Cardiac muscle cell (in vitro differentiated cells and primary cell): Measurements from ENCODE around the gene LSM2. TPM values are rescaled to one million over a fixed set of nuclear protein-coding genes. Genes with fewer than 3 reads are reported as not detected.

Experiments
- DNase-seq, 2 donors: peaks; one replicate each; pipeline versions ENCODE4 v3.0.0 to v3.0.0-alpha.2; 2010 to 2017; ENCODE audit warnings: low read depth in 1 of 2, low spot score in 1 of 2
- H3K27ac ChIP-seq: fragments of 200-600 bp; sonication (generic); 2 replicates; pipeline ENCODE4 v1.5.1; 2016
- H3K27me3 ChIP-seq: fragments of 200-600 bp; sonication (generic); 2 replicates; pipeline ENCODE4 v1.6.0; 2016; ENCODE audit warnings: control low read depth
- H3K36me3 ChIP-seq: fragments of 200-600 bp; sonication (generic); 2 replicates; pipeline ENCODE4 v1.5.1; 2016; ENCODE audit warnings: control low read depth
- H3K4me1 ChIP-seq: fragments of 200-600 bp; sonication (generic); 2 replicates; pipeline ENCODE4 v1.8.1; 2017; ENCODE audit warnings: low read depth, mild to moderate bottlenecking, mixed run types
- H3K4me3 ChIP-seq: fragments of 200-600 bp; sonication (generic); 2 replicates; pipeline ENCODE4 v1.5.1; 2016; ENCODE audit warnings: mild to moderate bottlenecking
- H3K9me3 ChIP-seq: fragments of 200-600 bp; sonication (generic); 2 replicates; pipeline ENCODE4 v1.5.1; 2017; ENCODE audit warnings: low read depth, mild to moderate bottlenecking, control low read depth
- CTCF ChIP-seq: IDR thresholded peaks from 2 replicates; pipeline ENCODE4 v1.5.1; 2012; ENCODE audit warnings: low read depth, mild to moderate bottlenecking, low read length
- polyA plus RNA-seq: library from polyadenylated mRNA; unstranded; fragments of >200 nt; fragmentation: Nextera tagmentation; extraction: Ambion mirVana; gene quantifications from 2 replicates; pipeline ENCODE4 v1.2.1, GENCODE V29; 2016
- total RNA-seq: library from RNA; depleted of rRNA; stranded (reverse); fragments of >200 nt; gene quantifications from 2 replicates; pipeline ENCODE4 v1.2.3, GENCODE V29; 2016

LSM2 gene
- total and polyA plus RNA-seq, 2 experiments from 2014 or later, result 64.2 to 76.8 TPM

- Histone ChIP-seq H3K27me3 (no peaks in the 10 kb centered on the region), H3K9me3 (no peaks in the 10 kb centered on the region), H3K36me3 (no peaks in the 10 kb centered on the region), H3K4me3 (no peak overlapping the region), H3K4me1 (peaks cover 5% of the 10 kb centered on the region), H3K27ac (no peak overlapping the region)
- no peak for TF ChIP-seq CTCF
- peak in 1 of 2 donors; percentile 48 for DNase-seq
These were observed 43.2 kb downstream of the LSM2 start for GRCh38 chr6:31763619-31763940.

- H3K27ac ChIP-seq, result no peak overlapping the region
- no peaks in the 10 kb centered on the region for H3K27me3 ChIP-seq
- DNase-seq, result no peak
- peaks cover 5% of the 10 kb centered on the region for H3K4me1 ChIP-seq
- no peaks in the 10 kb centered on the region for H3K9me3 ChIP-seq
- H3K36me3 ChIP-seq, result no peaks in the 10 kb centered on the region
- no peak overlapping the region for H3K4me3 ChIP-seq
- no peak for TF ChIP-seq CTCF
These were observed 43.7 kb downstream of the LSM2 start for GRCh38 chr6:31762878-31763618.

- Histone ChIP-seq H3K27ac (no peak within 1 kb of the TSS), H3K9me3 (no peaks in the 10 kb centered on the region), H3K36me3 (no peaks in the 10 kb centered on the region), H3K4me3 (no peak within 1 kb of the TSS), H3K4me1 (peaks cover 5% of the 10 kb centered on the region), H3K27me3 (no peaks in the 10 kb centered on the region)
- TF ChIP-seq CTCF, result no peak
- no peak for DNase-seq
These were observed 44.4 kb downstream of the LSM2 start, which contains the start of gene SAPCD1 for GRCh38 chr6:31762356-31762755. Gene SAPCD1 (plus strand): TSS chr6:31762656. CDS start chr6:31763055, 399 bp downstream.

GRCh38 chr6:31761343-31761742 lies 45.4 kb downstream of the LSM2 start:
- H3K27me3 ChIP-seq, result no peaks in the 10 kb centered on the region
- H3K36me3 ChIP-seq, result no peaks in the 10 kb centered on the region
- no peak for TF ChIP-seq CTCF
- H3K4me3 ChIP-seq, result no peak overlapping the region
- H3K9me3 ChIP-seq, result no peaks in the 10 kb centered on the region
- no peak for DNase-seq
- peaks cover 5% of the 10 kb centered on the region for H3K4me1 ChIP-seq
- H3K27ac ChIP-seq, result no peak overlapping the region

- Histone ChIP-seq H3K4me3 (no peak overlapping the region), H3K27ac (no peak overlapping the region), H3K4me1 (peaks cover 5% of the 10 kb centered on the region), H3K27me3 (no peaks in the 10 kb centered on the region), H3K36me3 (no peaks in the 10 kb centered on the region), H3K9me3 (no peaks in the 10 kb centered on the region)
- TF ChIP-seq CTCF, result no peak
- DNase-seq, result no peak
These were observed 46.0 kb downstream of the LSM2 start for GRCh38 chr6:31760790-31761189.
